Measurements from ENCODE around the gene FGD4.

- TF ChIP-seq POLR2A (IDR thresholded peaks at IDR 0.05): no peak
- no peak for TF ChIP-seq CTCF (IDR thresholded peaks at IDR 0.05)
- no peak for TF ChIP-seq POLR2AphosphoS5 (IDR thresholded peaks at IDR 0.05)
These were observed 105.2 kb downstream of the FGD4 start for GRCh38 chr12:32504591-32504990.
